Body of pancreas (tissue), 4 donors: ENCODE data around the gene RAPGEF4. TPM values are rescaled to one million over a fixed set of nuclear protein-coding genes. Genes with fewer than 3 reads are reported as not detected.

Experiments
- ATAC-seq: fragments of 150-250 bp; one replicate; pipeline ENCODE4 v1.9.1; 2016
- DNase-seq, 4 donors: peaks; one replicate each; pipeline ENCODE4 v3.0.0-alpha.2; 2019
- H3K27ac ChIP-seq, 4 donors: fragments of 200-600 bp; sonication (generic); 1 replicate in 3 of 4; 2 replicates in 1 of 4; pipeline versions ENCODE4 v1.5.1 to v1.6.1; 2016 to 2019; ENCODE audit warnings: mild to moderate bottlenecking in 1 of 4, mixed read lengths in 1 of 4, moderate library complexity in 1 of 4
- H3K27me3 ChIP-seq, 2 donors: fragments of 200-600 bp; sonication (generic); one replicate each; pipeline ENCODE4 v1.6.0; 2016; ENCODE audit warnings: mild to moderate bottlenecking in 1 of 2
- H3K36me3 ChIP-seq, 2 donors: fragments of 200-600 bp; sonication (generic); replicated peaks in 1 of 2; 2 replicates each; pipeline ENCODE4 v1.5.1; 2016; ENCODE audit warnings: low read depth in 2 of 2; ENCODE audit not compliant: insufficient read depth in 1 of 2
- H3K4me1 ChIP-seq: fragments of 200-600 bp; sonication (generic); one replicate; pipeline ENCODE4 v1.6.0; 2016
- H3K4me3 ChIP-seq, 2 donors: fragments of 200-600 bp; sonication (generic); 1 replicate in 1 of 2; 2 replicates in 1 of 2; pipeline ENCODE4 v1.5.1; 2016 to 2019
- H3K9me3 ChIP-seq, 3 donors: fragments of 200-600 bp; sonication (generic); 1 replicate in 2 of 3; 2 replicates in 1 of 3; pipeline ENCODE4 v1.5.1; 2016
- CTCF ChIP-seq, 7 experiments: fragments of 450-650 bp in 4 of 7; fragments of 200-600 bp in 3 of 7; sonication (generic) in 3 of 7; IDR thresholded peaks; one replicate each; pipeline ENCODE4 v1.5.1; 2016 to 2019; ENCODE audit warnings: antibody characterized with exemption in 7 of 7
- POLR2A ChIP-seq, 3 donors: fragments of 450-650 bp; IDR thresholded peaks; one replicate each; pipeline ENCODE4 v1.6.1; 2016; ENCODE audit warnings: antibody characterized with exemption in 3 of 3, mild to moderate bottlenecking in 2 of 3
- WGBS, 2 donors: methylation state at CpG; one replicate each; pipeline ENCODE4 v1.1.5; 2017; 5-methylcytosine and 5-hydroxymethylcytosine counted together
- intact Hi-C: fragments of 100-400 bp; cut with DNase I; formaldehyde crosslinking; loops from one replicate; pipeline ENCODE4 v1.15.1; 2023
- total RNA-seq, 2 donors: library from RNA; depleted of rRNA; stranded (reverse); fragments of >200 nt; gene quantifications; one replicate each; pipeline ENCODE4 v1.1.0, GENCODE V29; 2016

The RAPGEF4 gene
- total RNA-seq, 2 donors from 2014 or later = 4.7 to 22.4 TPM

GRCh38 chr2:172962082-172962481 lies 226.4 kb downstream of the RAPGEF4 start:
- Histone ChIP-seq H3K27ac (no peak overlapping the region), H3K4me3 (no peak overlapping the region)
- ATAC-seq = no peak

DNA sequence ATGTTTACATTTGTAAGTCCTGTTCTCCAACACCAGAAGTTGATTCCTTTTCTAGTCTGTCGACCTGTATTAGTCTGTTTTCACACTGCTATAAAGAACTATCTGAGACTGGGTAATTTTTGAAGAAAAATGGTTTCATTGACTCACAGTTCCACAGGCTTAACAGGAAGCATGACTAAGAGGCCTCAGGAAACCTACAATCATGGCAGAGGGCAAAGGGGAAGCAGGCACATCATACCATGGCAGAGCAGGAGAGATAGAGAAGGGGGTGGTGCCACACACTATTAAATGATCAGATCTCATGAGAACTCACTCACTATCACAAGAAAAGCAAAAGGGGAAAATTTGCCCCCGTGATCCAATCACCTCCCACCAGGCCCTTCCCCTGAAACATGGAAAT lies 227.2 kb downstream of the RAPGEF4 start:
- Histone ChIP-seq H3K36me3 (no peaks in the 10 kb centered on the region), H3K27ac (no peak overlapping the region), H3K27me3 (no peaks in the 10 kb centered on the region), H3K9me3 (no peaks in the 10 kb centered on the region), H3K4me3 (no peak overlapping the region), H3K4me1 (peaks cover 17% of the 10 kb centered on the region)
- intact Hi-C loops = no loop called here
- TF ChIP-seq CTCF (IDR thresholded peaks at IDR 0.05) = no peak
- no peak for TF ChIP-seq POLR2A (IDR thresholded peaks at IDR 0.05)
- DNase-seq (no peak), ATAC-seq (no peak)
- WGBS, 2 donors = 50 to 53% methylated on average over 2 of the region's 2 CpGs

More at GRCh38 chr2:172962082-172962481, 226.4 kb downstream of the RAPGEF4 start:
- Histone ChIP-seq H3K9me3 (no peaks in the 10 kb centered on the region), H3K27me3 (no peaks in the 10 kb centered on the region), H3K4me1 (peaks cover 9% of the 10 kb centered on the region), H3K36me3 (no peaks in the 10 kb centered on the region)
- TF ChIP-seq POLR2A (IDR thresholded peaks at IDR 0.05) = no peak
- TF ChIP-seq CTCF (IDR thresholded peaks at IDR 0.05) = no peak
- no peak for DNase-seq
- 80 to 90% methylated on average over 1 of the region's 1 CpG for WGBS, 2 donors
- intact Hi-C loops = no loop called here

DNA sequence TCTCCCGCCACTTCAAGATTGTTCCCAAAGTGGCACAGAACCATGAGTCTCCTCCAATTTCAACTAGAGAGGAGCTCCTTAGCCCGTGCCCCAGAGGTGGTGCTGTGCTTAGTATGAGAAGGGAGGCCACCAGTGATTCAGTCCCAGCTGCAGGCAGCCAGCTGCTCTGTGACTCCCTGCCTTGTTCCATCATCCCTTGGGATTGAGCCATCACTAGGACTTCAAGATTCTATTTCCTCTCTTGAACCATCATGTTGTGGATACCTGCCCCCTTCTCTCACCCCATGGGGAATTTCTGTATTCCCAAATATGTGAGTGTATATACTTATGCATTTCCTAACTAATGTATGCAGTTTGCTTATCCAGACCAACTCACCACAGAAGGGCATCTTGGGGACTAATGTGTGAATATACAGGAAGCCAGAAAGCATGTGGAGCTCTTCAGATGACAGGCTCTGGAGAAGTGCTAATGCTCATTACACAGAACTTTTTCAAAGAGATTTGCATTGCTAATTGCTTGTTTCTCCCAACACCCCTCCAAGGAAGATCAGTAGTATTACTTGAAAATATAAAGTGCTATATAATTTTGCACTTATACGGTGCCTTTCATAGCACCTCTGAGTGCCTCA lies 229.0 kb downstream of the RAPGEF4 start:
- Histone ChIP-seq H3K36me3 (no peaks in the 10 kb centered on the region), H3K4me3 (no peak overlapping the region), H3K4me1 (peaks cover 23% of the 10 kb centered on the region), H3K9me3 (no peaks in the 10 kb centered on the region), H3K27me3 (no peaks in the 10 kb centered on the region), H3K27ac (no peak overlapping the region)
- no peak for DNase-seq
- 88 to 89% methylated on average over 3 of the region's 3 CpGs for WGBS, 2 donors
- no peak for ATAC-seq
- intact Hi-C loops = no loop called here
- no peak for TF ChIP-seq CTCF (IDR thresholded peaks at IDR 0.05)
- TF ChIP-seq POLR2A (IDR thresholded peaks at IDR 0.05) = no peak

- 92 to 94% methylated on average over 7 to 8 of the region's 8 CpGs for WGBS, 2 donors
- Histone ChIP-seq H3K4me3 (no peak overlapping the region), H3K9me3 (no peaks in the 10 kb centered on the region), H3K36me3 (no peaks in the 10 kb centered on the region), H3K27me3 (no peaks in the 10 kb centered on the region), H3K4me1 (peaks cover 23% of the 10 kb centered on the region), H3K27ac (no peak overlapping the region)
- ATAC-seq (no peak), DNase-seq (no peak)
- TF ChIP-seq CTCF (IDR thresholded peaks at IDR 0.05) = no peak
- no peak for TF ChIP-seq POLR2A (IDR thresholded peaks at IDR 0.05)
- intact Hi-C loops = no loop called here
These were observed 230.0 kb downstream of the RAPGEF4 start for GRCh38 chr2:172965433-172966212.
